Body of pancreas (tissue), 4 donors: Measurements from ENCODE around the gene RDH8.

ENCODE experiments used
- CTCF ChIP-seq, 7 experiments: fragments of 450-650 bp in 4 of 7; fragments of 200-600 bp in 3 of 7; sonication (generic) in 3 of 7; IDR thresholded peaks; one replicate each; pipeline ENCODE4 v1.5.1; 2016 to 2019; ENCODE audit warnings: antibody characterized with exemption in 7 of 7
- POLR2A ChIP-seq, 3 donors: fragments of 450-650 bp; IDR thresholded peaks; one replicate each; pipeline ENCODE4 v1.6.1; 2016; ENCODE audit warnings: antibody characterized with exemption in 3 of 3, mild to moderate bottlenecking in 2 of 3

GRCh38 chr19:10020851-10021250 is 7.6 kb downstream of the RDH8 start:
- no peak for TF ChIP-seq CTCF (IDR thresholded peaks at IDR 0.05)
- TF ChIP-seq POLR2A (IDR thresholded peaks at IDR 0.05) = no peak
